H9 (cell line): ENCODE data around the gene NEGR1. TPM values are rescaled to one million over a fixed set of nuclear protein-coding genes. Genes with fewer than 3 reads are reported as not detected.

Experiments
- DNase-seq: peaks from one replicate; pipeline ENCODE4 v3.0.0-alpha.2; 2017
- H2AFZ ChIP-seq: one replicate; pipeline ENCODE4 v1.6.1; 2013; ENCODE audit warnings: mild to moderate bottlenecking, low read length, control low read depth, moderate library complexity
- H2AK5ac ChIP-seq: 2 replicates; pipeline ENCODE4 v1.6.1; 2013; ENCODE audit warnings: low read length, control low read depth, mixed read lengths; ENCODE audit not compliant: insufficient read length
- H2BK120ac ChIP-seq: one replicate; pipeline ENCODE4 v1.6.1; 2013; ENCODE audit warnings: low read depth, mild to moderate bottlenecking, low read length, control low read depth, inconsistent platforms; ENCODE audit not compliant: poor library complexity, severe bottlenecking
- H2BK12ac ChIP-seq: 2 replicates; pipeline ENCODE4 v1.6.1; 2013; ENCODE audit warnings: low read length, control low read depth, mixed read lengths, low read depth; ENCODE audit not compliant: insufficient read length
- H2BK15ac ChIP-seq: 2 replicates; pipeline ENCODE4 v1.6.1; 2013; ENCODE audit warnings: low read depth, low read length, control low read depth
- H2BK20ac ChIP-seq: one replicate; pipeline ENCODE4 v1.6.1; 2013; ENCODE audit warnings: low read depth, mild to moderate bottlenecking, low read length, control low read depth, inconsistent platforms; ENCODE audit not compliant: poor library complexity, severe bottlenecking
- H2BK5ac ChIP-seq: 2 replicates; pipeline ENCODE4 v1.6.1; 2013; ENCODE audit warnings: low read length, control low read depth, mixed read lengths; ENCODE audit not compliant: insufficient read length
- H3K14ac ChIP-seq: 2 replicates; pipeline ENCODE4 v1.6.1; 2013; ENCODE audit warnings: low read length, control low read depth; ENCODE audit not compliant: insufficient read depth
- H3K18ac ChIP-seq: 2 replicates; pipeline ENCODE4 v1.6.1; 2013; ENCODE audit warnings: low read depth, mild to moderate bottlenecking, mixed read lengths, low read length, control low read depth; ENCODE audit not compliant: insufficient read length
- H3K23ac ChIP-seq: 2 replicates; pipeline ENCODE4 v1.6.1; 2013; ENCODE audit warnings: low read length, control low read depth, mixed read lengths, low read depth; ENCODE audit not compliant: insufficient read length
- H3K23me2 ChIP-seq: 2 replicates; pipeline ENCODE4 v1.6.1; 2013; ENCODE audit warnings: low read depth, mild to moderate bottlenecking, mixed read lengths, low read length, control low read depth; ENCODE audit not compliant: insufficient read length, poor library complexity, severe bottlenecking
- H3K27ac ChIP-seq: 2 replicates; pipeline ENCODE4 v1.5.1; 2013; ENCODE audit warnings: low read length, control low read depth, mixed read lengths, low read depth; ENCODE audit not compliant: insufficient read length
- H3K27me3 ChIP-seq: 2 replicates; pipeline ENCODE4 v1.6.1; 2013; ENCODE audit warnings: low read length, control low read depth, inconsistent platforms; ENCODE audit not compliant: insufficient read depth
- H3K4ac ChIP-seq: 2 replicates; pipeline ENCODE4 v1.6.1; 2013; ENCODE audit warnings: low read depth, mild to moderate bottlenecking, control low read depth, inconsistent platforms, low read length, moderate library complexity
- H3K4me1 ChIP-seq: 2 replicates; pipeline ENCODE4 v1.6.1; 2013; ENCODE audit warnings: low read length, control low read depth, inconsistent platforms; ENCODE audit not compliant: insufficient read depth
- H3K4me2 ChIP-seq: 2 replicates; pipeline ENCODE4 v1.6.1; 2013; ENCODE audit warnings: low read length, control low read depth, mixed read lengths; ENCODE audit not compliant: insufficient read length, insufficient read depth
- H3K56ac ChIP-seq: 2 replicates; pipeline ENCODE4 v1.6.1; 2013; ENCODE audit warnings: low read depth, mild to moderate bottlenecking, mixed read lengths, low read length, control low read depth; ENCODE audit not compliant: insufficient read length
- H3K79me1 ChIP-seq: 2 replicates; pipeline ENCODE4 v1.6.1; 2013; ENCODE audit warnings: low read depth, mild to moderate bottlenecking, moderate library complexity, low read length, control low read depth, inconsistent platforms; ENCODE audit not compliant: insufficient read depth, poor library complexity, severe bottlenecking
- H3K79me2 ChIP-seq: 2 replicates; pipeline ENCODE4 v1.6.1; 2013; ENCODE audit warnings: low read length, control low read depth, inconsistent platforms; ENCODE audit not compliant: insufficient read depth
- H3K9ac ChIP-seq: 2 replicates; pipeline ENCODE4 v1.6.1; 2013; ENCODE audit warnings: low read length, control low read depth, mixed read lengths; ENCODE audit not compliant: insufficient read length; ENCODE audit errors: extremely low read depth
- H3K9me3 ChIP-seq: one replicate; pipeline ENCODE4 v1.6.1; 2013; ENCODE audit warnings: low read depth, low read length, inconsistent platforms; ENCODE audit not compliant: control insufficient read depth
- H3T11ph ChIP-seq: one replicate; pipeline ENCODE4 v1.6.1; 2013; ENCODE audit warnings: mild to moderate bottlenecking, low read length, control low read depth, inconsistent platforms
- H4K20me1 ChIP-seq: one replicate; pipeline ENCODE4 v1.6.1; 2013; ENCODE audit not compliant: control insufficient read depth, insufficient read length, insufficient read depth
- H4K5ac ChIP-seq: 2 replicates; pipeline ENCODE4 v1.6.1; 2013; ENCODE audit warnings: low read depth, mild to moderate bottlenecking, mixed read lengths, low read length, control low read depth; ENCODE audit not compliant: insufficient read length
- H4K8ac ChIP-seq: replicated peaks from 2 replicates; pipeline ENCODE4 v1.6.1; 2013; ENCODE audit warnings: low read length, control low read depth, mixed read lengths, low read depth; ENCODE audit not compliant: insufficient read length
- H4K91ac ChIP-seq: 2 replicates; pipeline ENCODE4 v1.6.1; 2013; ENCODE audit warnings: low read depth, mild to moderate bottlenecking, moderate library complexity, mixed read lengths, low read length, control low read depth; ENCODE audit not compliant: insufficient read length
- H3K27ac Mint-ChIP-seq, 3 experiments: 2 replicates in 2 of 3; 3 replicates in 1 of 3; pipeline ENCODE4 v1.8.0; 2020 to 2021; ENCODE audit warnings: mixed read lengths in 3 of 3, mild to moderate bottlenecking in 1 of 3, moderate library complexity in 1 of 3
- H3K27me3 Mint-ChIP-seq: 2 replicates; pipeline ENCODE4 v1.8.0; 2021; ENCODE audit warnings: low read depth, mild to moderate bottlenecking, moderate library complexity, mixed read lengths
- H3K36me3 Mint-ChIP-seq, 3 experiments: 2 replicates in 2 of 3; 3 replicates in 1 of 3; pipeline ENCODE4 v1.8.0; 2020 to 2021; ENCODE audit warnings: low read depth in 3 of 3, mixed read lengths in 3 of 3; ENCODE audit not compliant: insufficient read depth in 1 of 3
- H3K4me1 Mint-ChIP-seq, 2 experiments: 2 replicates each; pipeline ENCODE4 v1.8.0; 2020; ENCODE audit warnings: mixed read lengths in 2 of 2
- H3K4me3 Mint-ChIP-seq, 2 experiments: 2 replicates in 1 of 2; 3 replicates in 1 of 2; pipeline ENCODE4 v1.8.0; 2020 to 2021; ENCODE audit warnings: mild to moderate bottlenecking in 2 of 2, mixed read lengths in 2 of 2, moderate library complexity in 1 of 2
- H3K9me3 Mint-ChIP-seq, 2 experiments: 2 replicates in 1 of 2; 3 replicates in 1 of 2; pipeline ENCODE4 v1.8.0; 2020; ENCODE audit warnings: mild to moderate bottlenecking in 2 of 2, mixed read lengths in 2 of 2, moderate library complexity in 1 of 2
- WGBS: extraction: QIAGEN DNeasy Blood & Tissue Kit; methylation state at CpG from one replicate; pipeline ENCODE4 v1.1.7; 2013; ENCODE audit warnings: missing lambda C conversion rate, low lambda C conversion rate, mixed read lengths; ENCODE audit not compliant: insufficient read length; ENCODE audit errors: extremely low coverage; 5-methylcytosine and 5-hydroxymethylcytosine counted together
- total RNA-seq: library from RNA; stranded (reverse); gene quantifications from 2 replicates; pipeline ENCODE4 v1.2.1, GENCODE V29; 2021
- TF ChIP-seq, protein P1 (sequence below): fragments of 200-600 bp; sonication (generic); conservative IDR thresholded peaks from 3 replicates; pipeline ENCODE4 v1.8.0; 2021; ENCODE audit warnings: antibody characterized with exemption, mild to moderate bottlenecking

The NEGR1 gene
- total RNA-seq, 1 experiment from 2014 or later: 0.13 TPM

DNA sequence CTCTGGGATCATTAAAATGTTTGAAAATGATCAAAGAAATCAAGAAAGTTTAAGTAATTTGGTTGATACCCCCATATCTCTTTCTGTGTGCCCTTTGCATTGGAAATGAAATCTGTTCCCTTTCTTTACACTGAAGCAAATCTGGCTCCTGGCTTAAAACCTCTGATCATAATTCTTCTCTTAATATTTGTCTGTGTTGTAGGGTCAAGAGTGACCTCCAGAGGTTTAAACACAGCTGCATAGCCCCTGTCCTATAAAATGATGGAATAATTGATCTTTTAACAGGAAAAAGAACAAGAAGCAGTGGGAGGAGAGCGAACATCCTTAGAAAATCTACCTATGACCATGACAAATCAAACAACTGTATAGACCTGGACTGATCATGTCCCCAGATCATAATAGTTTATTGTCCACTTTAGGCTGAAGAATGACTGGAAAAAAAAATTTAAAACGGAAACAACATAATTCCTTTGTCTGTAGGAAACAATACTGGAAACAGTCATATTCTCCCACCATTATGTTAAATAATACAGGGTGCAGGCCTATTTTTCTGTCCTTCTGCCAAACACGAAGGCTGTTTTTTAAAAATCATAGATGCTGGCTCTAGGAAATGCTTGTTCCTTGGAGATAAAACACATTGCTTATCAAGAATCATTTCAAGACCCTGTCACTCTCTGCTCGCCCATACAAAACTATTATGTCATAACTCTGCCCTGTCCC is 184.3 kb downstream of the NEGR1 start:
- Histone ChIP-seq H3K79me1 (no peaks in the 10 kb centered on the region), H2AFZ (no peak overlapping the region), H4K91ac (no peak overlapping the region), H3K27ac (no peak overlapping the region), H3K4ac (no peak overlapping the region), H4K20me1 (no peaks in the 10 kb centered on the region), H3K27me3 (no peaks in the 10 kb centered on the region), H3K56ac (no peak overlapping the region), H3K4me1 (no peaks in the 10 kb centered on the region), H4K8ac (no peak overlapping the region), H2BK12ac (no peak overlapping the region), H2BK20ac (no peak overlapping the region), H3K9me3 (no peaks in the 10 kb centered on the region), H3T11ph (no peak overlapping the region), H3K4me2 (no peak overlapping the region), H2AK5ac (no peak overlapping the region), H3K23ac (no peak overlapping the region), H4K5ac (no peak overlapping the region), H3K23me2 (no peaks in the 10 kb centered on the region), H3K14ac (no peak overlapping the region), H2BK120ac (no peak overlapping the region), H3K9ac (no peak overlapping the region), H3K79me2 (no peaks in the 10 kb centered on the region), H2BK15ac (no peak overlapping the region), H2BK5ac (no peak overlapping the region), H3K18ac (no peak overlapping the region)
- DNase-seq: no peak
- no peaks in the 10 kb centered on the region for H3K27me3 Mint-ChIP-seq
- WGBS: no CpG with 5 or more reads among the region's 4 CpGs
- no peaks in the 10 kb centered on the region for H3K9me3 Mint-ChIP-seq
- no peak overlapping the region for H3K4me3 Mint-ChIP-seq
- TF ChIP-seq, protein P1, sequence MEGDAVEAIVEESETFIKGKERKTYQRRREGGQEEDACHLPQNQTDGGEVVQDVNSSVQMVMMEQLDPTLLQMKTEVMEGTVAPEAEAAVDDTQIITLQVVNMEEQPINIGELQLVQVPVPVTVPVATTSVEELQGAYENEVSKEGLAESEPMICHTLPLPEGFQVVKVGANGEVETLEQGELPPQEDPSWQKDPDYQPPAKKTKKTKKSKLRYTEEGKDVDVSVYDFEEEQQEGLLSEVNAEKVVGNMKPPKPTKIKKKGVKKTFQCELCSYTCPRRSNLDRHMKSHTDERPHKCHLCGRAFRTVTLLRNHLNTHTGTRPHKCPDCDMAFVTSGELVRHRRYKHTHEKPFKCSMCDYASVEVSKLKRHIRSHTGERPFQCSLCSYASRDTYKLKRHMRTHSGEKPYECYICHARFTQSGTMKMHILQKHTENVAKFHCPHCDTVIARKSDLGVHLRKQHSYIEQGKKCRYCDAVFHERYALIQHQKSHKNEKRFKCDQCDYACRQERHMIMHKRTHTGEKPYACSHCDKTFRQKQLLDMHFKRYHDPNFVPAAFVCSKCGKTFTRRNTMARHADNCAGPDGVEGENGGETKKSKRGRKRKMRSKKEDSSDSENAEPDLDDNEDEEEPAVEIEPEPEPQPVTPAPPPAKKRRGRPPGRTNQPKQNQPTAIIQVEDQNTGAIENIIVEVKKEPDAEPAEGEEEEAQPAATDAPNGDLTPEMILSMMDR: no peak
- H3K27ac Mint-ChIP-seq: no peak overlapping the region
- no peaks in the 10 kb centered on the region for H3K36me3 Mint-ChIP-seq
- 0 out of 4 replicates have a peak, but pooled peaks cover 0 to 4% of the 10 kb centered on the region in 2 experiments for H3K4me1 Mint-ChIP-seq
